ENCODE data around the gene TMEM212. TPM values are rescaled to one million over a fixed set of nuclear protein-coding genes. Genes with fewer than 3 reads are reported as not detected.

Gene TMEM212
- total RNA-seq, 1 donor from 2014 or later, result not detected

DNA sequence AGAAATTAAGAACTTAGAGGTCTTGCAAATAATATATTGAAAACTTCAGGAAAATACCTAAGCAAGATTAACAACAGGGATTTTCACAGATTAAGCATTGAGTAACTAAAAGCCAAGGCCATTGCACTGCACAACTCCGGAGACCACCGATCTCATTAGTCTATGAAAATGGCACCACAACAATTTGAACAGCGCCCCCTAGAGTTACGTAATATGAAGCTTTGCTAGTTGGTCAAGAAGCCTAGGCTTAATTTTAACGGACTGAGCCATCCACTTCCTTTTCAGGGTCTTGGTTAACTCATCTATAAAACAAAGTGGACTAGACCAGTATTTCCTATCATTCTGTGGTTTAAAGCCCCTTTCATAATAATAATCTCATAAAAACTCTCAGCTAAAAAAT, 24.8 kb downstream of the TMEM212 start:
- no peak overlapping the region for H3K27ac Mint-ChIP-seq
- no peaks in the 10 kb centered on the region for H3K36me3 Mint-ChIP-seq (ENCODE audit: insufficient read depth)
- H3K9me3 Mint-ChIP-seq (ENCODE audit: low read depth), result peaks cover 3% of the 10 kb centered on the region
- H3K4me1 Mint-ChIP-seq (ENCODE audit: low read depth), result peaks cover 6% of the 10 kb centered on the region
- no peak overlapping the region for H3K4me3 Mint-ChIP-seq (ENCODE audit: low read depth)
- no peaks in the 10 kb centered on the region for H3K27me3 Mint-ChIP-seq
- DNase-seq (ENCODE audit: low spot score, unreplicated experiment), result no peak
- TF ChIP-seq, protein P1, sequence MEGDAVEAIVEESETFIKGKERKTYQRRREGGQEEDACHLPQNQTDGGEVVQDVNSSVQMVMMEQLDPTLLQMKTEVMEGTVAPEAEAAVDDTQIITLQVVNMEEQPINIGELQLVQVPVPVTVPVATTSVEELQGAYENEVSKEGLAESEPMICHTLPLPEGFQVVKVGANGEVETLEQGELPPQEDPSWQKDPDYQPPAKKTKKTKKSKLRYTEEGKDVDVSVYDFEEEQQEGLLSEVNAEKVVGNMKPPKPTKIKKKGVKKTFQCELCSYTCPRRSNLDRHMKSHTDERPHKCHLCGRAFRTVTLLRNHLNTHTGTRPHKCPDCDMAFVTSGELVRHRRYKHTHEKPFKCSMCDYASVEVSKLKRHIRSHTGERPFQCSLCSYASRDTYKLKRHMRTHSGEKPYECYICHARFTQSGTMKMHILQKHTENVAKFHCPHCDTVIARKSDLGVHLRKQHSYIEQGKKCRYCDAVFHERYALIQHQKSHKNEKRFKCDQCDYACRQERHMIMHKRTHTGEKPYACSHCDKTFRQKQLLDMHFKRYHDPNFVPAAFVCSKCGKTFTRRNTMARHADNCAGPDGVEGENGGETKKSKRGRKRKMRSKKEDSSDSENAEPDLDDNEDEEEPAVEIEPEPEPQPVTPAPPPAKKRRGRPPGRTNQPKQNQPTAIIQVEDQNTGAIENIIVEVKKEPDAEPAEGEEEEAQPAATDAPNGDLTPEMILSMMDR (IDR thresholded peaks at IDR 0.05; ENCODE audit: unreplicated experiment), result peak; percentile 34

DNA sequence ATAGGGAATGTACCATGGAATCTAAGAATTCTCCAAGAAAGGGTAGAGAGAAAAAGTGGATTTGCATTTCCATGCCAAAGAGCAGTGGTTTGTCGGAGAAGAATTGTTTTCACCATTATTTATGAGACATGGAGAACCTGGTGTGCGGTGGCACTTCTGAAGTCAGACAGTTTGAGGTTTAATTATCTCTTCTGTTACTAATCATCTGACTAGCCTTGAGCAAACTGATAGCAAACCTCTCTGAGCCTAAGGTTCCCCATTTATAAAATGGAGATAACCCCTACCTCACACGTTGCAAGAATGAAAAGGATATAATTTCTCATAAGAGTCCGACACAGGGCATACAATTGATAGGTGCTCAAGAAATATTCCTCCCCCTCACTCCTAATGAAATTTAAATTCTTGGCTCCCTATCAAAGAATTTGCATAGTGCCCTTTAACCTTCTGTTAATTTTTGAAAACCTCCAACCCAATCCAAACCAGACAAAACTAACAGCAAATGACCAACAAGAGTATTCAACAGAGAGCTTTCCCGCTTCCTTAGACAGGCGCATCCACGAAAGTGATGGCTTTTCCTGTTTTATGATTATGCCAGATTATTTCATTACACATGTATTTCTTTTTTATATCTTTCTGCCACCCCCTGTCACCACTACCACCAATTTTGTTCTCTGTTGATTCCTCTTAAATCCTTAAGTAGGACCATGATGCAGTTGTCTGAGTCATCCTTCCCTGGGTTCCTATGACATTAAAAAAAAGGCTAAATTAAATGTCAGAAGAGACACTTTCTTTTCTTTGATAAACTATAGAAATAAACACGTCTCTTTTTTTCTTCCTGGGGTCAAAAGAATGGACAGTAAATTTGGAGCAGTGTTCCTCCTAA, 28.5 kb downstream of the TMEM212 start:
- no peak overlapping the region for H3K4me3 Mint-ChIP-seq (ENCODE audit: low read depth)
- H3K27me3 Mint-ChIP-seq, result no peaks in the 10 kb centered on the region
- peaks cover 18% of the 10 kb centered on the region for H3K4me1 Mint-ChIP-seq (ENCODE audit: low read depth)
- TF ChIP-seq, protein P1 (IDR thresholded peaks at IDR 0.05; ENCODE audit: unreplicated experiment), result no peak
- H3K27ac Mint-ChIP-seq, result no peak overlapping the region
- H3K9me3 Mint-ChIP-seq (ENCODE audit: low read depth), result no peaks in the 10 kb centered on the region
- H3K36me3 Mint-ChIP-seq (ENCODE audit: insufficient read depth), result no peaks in the 10 kb centered on the region
- no peak for DNase-seq (ENCODE audit: low spot score, unreplicated experiment)

DNA sequence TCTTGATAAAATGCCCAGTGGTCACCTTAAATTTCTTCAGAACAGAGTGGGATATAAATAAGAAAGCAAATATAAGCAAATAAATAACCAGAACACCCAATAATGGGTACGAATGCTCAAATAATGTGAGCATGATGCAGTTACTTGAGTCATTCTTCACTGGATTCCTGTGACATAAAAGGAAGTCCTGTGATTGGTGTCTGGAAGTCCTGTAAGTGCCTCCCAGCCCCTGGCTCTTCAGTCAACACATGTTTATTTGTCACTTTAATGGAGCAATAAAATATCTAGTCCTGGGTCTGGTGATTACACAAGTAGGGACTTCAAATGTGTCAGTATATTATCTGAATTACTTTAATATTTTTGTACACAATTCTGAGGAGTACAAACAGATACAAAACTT, 30.4 kb downstream of the TMEM212 start:
- TF ChIP-seq, protein P1 (IDR thresholded peaks at IDR 0.05; ENCODE audit: unreplicated experiment), result no peak
- no peak overlapping the region for H3K4me3 Mint-ChIP-seq (ENCODE audit: low read depth)
- H3K36me3 Mint-ChIP-seq (ENCODE audit: insufficient read depth), result no peaks in the 10 kb centered on the region
- H3K4me1 Mint-ChIP-seq (ENCODE audit: low read depth), result peaks cover 26% of the 10 kb centered on the region
- no peaks in the 10 kb centered on the region for H3K9me3 Mint-ChIP-seq (ENCODE audit: low read depth)
- no peaks in the 10 kb centered on the region for H3K27me3 Mint-ChIP-seq
- H3K27ac Mint-ChIP-seq, result no peak overlapping the region
- no peak for DNase-seq (ENCODE audit: low spot score, unreplicated experiment)

DNA sequence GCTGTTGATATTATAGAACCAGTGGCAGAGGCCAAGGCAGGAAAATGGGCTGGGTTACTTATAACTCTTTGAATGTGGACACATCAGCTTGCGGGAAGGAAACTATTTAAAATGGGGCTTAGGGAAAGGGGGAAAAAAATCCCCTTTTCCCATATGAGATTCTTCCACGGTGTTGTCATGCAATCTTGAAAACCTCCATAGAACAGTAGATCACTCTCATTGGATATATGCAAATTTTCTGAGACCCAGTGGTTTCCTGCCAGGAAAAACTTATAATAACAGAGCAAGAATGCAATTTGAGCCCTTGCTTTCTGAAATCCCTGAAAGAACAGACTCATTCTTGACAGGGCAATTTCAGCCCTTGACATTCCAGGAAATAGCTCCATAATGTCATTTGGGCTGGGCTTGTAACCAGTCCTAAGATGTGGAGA, 31.1 kb downstream of the TMEM212 start:
- Mint-ChIP-seq H3K4me1 (ENCODE audit: low read depth) (peaks cover 33% of the 10 kb centered on the region), H3K4me3 (ENCODE audit: low read depth) (no peak overlapping the region), H3K9me3 (ENCODE audit: low read depth) (no peaks in the 10 kb centered on the region), H3K27ac (no peak overlapping the region), H3K27me3 (no peaks in the 10 kb centered on the region), H3K36me3 (ENCODE audit: insufficient read depth) (no peaks in the 10 kb centered on the region)
- no peak for DNase-seq (ENCODE audit: low spot score, unreplicated experiment)
- TF ChIP-seq, protein P1 (IDR thresholded peaks at IDR 0.05; ENCODE audit: unreplicated experiment), result no peak

DNA sequence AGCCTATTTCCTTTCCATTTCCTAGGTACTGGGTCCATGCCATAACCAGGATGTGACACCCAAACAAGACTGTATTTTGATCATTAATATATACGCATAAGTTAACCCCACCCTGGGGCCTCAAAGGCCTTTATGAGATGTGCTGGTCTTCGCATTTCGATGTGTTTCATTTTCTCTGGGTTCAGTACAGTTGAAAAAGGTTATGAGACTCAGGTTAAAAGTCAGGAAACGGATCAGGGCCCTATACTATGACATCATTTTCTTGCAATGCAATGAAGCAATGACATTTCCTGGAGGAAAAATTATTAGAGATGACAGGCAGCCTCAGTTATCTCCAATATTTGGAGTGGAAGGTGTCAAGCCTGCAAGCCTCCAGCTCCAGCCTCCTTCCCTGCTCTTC, 31.7 kb downstream of the TMEM212 start:
- no peak for DNase-seq (ENCODE audit: low spot score, unreplicated experiment)

More for the DNA sequence above, 31.7 kb downstream of the TMEM212 start:
- Mint-ChIP-seq H3K27ac (no peak overlapping the region), H3K9me3 (ENCODE audit: low read depth) (no peaks in the 10 kb centered on the region), H3K36me3 (ENCODE audit: insufficient read depth) (no peaks in the 10 kb centered on the region), H3K4me3 (ENCODE audit: low read depth) (no peak overlapping the region), H3K27me3 (no peaks in the 10 kb centered on the region), H3K4me1 (ENCODE audit: low read depth) (peaks cover 39% of the 10 kb centered on the region)
- TF ChIP-seq, protein P1 (IDR thresholded peaks at IDR 0.05; ENCODE audit: unreplicated experiment), result no peak

All from progenitor cell of endocrine pancreas (in vitro differentiated cells).